ENCODE measurements around the gene OSCAR. TPM values are rescaled to one million over a fixed set of nuclear protein-coding genes. Genes with fewer than 3 reads are reported as not detected.

OSCAR gene
- total and polyA plus RNA-seq, 2 of the 13 experiments (the other 11 are each of a cell fraction or from before 2014, with no cell fraction given), result 1.9 TPM; not detected in 1

DNA sequence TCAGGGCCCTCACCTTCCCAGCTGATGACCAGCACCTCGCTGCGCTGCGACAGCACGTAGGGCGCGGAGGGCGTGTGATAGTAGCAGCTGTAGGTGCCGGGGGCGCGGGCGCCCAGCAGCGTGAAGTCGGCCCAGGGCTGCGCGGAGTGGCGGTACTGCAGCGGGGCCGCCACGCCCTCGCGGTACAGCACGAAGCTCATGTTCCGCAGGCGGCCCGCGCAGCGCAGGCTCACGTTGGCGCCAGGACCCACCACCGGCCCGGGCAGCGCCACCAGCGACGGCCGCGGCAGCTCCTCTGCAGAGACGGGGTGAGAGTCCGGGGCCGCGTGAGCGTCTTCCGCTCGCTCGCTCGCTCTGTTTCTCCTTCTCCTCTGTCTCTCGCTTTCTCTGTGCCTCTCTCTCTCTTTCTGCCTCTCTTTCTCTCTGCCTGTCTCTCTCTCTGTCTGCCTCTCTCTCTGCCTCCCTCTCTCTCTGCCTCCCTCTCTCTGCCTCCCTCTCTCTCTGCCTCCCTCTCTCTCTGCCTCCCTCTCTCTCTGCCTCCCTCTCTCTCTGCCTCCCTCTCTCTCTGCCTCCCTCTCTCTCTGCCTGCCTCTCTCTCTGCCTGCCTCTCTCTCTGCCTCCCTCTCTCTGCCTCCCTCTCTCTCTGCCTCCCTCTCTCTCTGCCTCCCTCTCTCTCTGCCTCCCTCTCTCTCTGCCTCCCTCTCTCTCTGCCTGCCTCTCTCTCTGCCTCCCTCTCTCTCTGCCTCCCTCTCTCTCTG lies 4.6 kb downstream of the OSCAR start (continued):
- TF ChIP-seq, protein P1, sequence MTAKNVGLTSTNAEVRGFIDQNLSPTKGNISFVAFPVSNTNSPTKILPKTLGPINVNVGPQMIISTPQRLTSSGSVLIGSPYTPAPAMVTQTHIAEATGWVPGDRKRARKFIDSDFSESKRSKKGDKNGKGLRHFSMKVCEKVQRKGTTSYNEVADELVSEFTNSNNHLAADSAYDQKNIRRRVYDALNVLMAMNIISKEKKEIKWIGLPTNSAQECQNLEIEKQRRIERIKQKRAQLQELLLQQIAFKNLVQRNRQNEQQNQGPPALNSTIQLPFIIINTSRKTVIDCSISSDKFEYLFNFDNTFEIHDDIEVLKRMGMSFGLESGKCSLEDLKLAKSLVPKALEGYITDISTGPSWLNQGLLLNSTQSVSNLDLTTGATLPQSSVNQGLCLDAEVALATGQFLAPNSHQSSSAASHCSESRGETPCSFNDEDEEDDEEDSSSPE (CRISPR knock-in tag; IDR thresholded peaks at IDR 0.05), result peak; percentile 61; the same call in 1 of the 2 replicates
- TF ChIP-seq, protein P2, sequence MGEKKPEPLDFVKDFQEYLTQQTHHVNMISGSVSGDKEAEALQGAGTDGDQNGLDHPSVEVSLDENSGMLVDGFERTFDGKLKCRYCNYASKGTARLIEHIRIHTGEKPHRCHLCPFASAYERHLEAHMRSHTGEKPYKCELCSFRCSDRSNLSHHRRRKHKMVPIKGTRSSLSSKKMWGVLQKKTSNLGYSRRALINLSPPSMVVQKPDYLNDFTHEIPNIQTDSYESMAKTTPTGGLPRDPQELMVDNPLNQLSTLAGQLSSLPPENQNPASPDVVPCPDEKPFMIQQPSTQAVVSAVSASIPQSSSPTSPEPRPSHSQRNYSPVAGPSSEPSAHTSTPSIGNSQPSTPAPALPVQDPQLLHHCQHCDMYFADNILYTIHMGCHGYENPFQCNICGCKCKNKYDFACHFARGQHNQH (CRISPR knock-in tag; IDR thresholded peaks at IDR 0.05), result 0 out of 2 replicates have a peak, but pooled peaks have one; percentile 23
- TF ChIP-seq, protein P3, sequence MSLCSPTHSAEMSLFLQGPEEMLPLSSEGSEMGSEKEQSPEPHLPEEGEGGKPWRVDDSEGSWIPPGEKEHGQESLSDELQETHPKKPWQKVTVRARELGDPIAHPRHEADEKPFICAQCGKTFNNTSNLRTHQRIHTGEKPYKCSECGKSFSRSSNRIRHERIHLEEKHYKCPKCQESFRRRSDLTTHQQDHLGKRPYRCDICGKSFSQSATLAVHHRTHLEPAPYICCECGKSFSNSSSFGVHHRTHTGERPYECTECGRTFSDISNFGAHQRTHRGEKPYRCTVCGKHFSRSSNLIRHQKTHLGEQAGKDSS (CRISPR knock-in tag; IDR thresholded peaks at IDR 0.05; ENCODE audit: borderline replicate concordance, low read depth), result peak; percentile 52; the same call in 1 of the 2 replicates
- TF ChIP-seq CENPT (CRISPR knock-in tag; IDR thresholded peaks at IDR 0.05; ENCODE audit: low read depth) (peak; percentile 90; the same call in 1 of the 2 replicates), FOXM1 (CRISPR knock-in tag; IDR thresholded peaks at IDR 0.05) (0 out of 2 replicates have a peak, but pooled peaks have one; percentile 64), ZNF274 (CRISPR knock-in tag; IDR thresholded peaks at IDR 0.05) (peak; percentile 85; the same call in 1 of the 2 replicates), PITX1 (CRISPR knock-in tag; IDR thresholded peaks at IDR 0.05) (peak; percentile 33; the same call in 1 of the 2 replicates), MTA1 (CRISPR knock-in tag; IDR thresholded peaks at IDR 0.05; ENCODE audit: borderline replicate concordance) (peak; percentile 40; the same call in 1 of the 2 replicates), ZNF468 (CRISPR knock-in tag; IDR thresholded peaks at IDR 0.05) (peak; percentile 81; the same call in 1 of the 2 replicates), RNF2 (conservative IDR thresholded peaks at IDR 0.05; ENCODE audit: low read depth) (peak; percentile 86), ZNF768 (CRISPR knock-in tag; IDR thresholded peaks at IDR 0.05) (peak; percentile 26; the same call in 1 of the 2 replicates), ZIK1 (CRISPR knock-in tag; IDR thresholded peaks at IDR 0.05; ENCODE audit: borderline replicate concordance, low read depth) (peak; percentile 85; the same call in 1 of the 2 replicates), ZNF792 (CRISPR knock-in tag; IDR thresholded peaks at IDR 0.05) (0 out of 2 replicates have a peak, but pooled peaks have one; percentile 43), HOXD1 (CRISPR knock-in tag; IDR thresholded peaks at IDR 0.05) (0 out of 2 replicates have a peak, but pooled peaks have one; percentile 53)
- TF ChIP-seq, protein P4, sequence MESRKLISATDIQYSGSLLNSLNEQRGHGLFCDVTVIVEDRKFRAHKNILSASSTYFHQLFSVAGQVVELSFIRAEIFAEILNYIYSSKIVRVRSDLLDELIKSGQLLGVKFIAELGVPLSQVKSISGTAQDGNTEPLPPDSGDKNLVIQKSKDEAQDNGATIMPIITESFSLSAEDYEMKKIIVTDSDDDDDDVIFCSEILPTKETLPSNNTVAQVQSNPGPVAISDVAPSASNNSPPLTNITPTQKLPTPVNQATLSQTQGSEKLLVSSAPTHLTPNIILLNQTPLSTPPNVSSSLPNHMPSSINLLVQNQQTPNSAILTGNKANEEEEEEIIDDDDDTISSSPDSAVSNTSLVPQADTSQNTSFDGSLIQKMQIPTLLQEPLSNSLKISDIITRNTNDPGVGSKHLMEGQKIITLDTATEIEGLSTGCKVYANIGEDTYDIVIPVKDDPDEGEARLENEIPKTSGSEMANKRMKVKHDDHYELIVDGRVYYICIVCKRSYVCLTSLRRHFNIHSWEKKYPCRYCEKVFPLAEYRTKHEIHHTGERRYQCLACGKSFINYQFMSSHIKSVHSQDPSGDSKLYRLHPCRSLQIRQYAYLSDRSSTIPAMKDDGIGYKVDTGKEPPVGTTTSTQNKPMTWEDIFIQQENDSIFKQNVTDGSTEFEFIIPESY (CRISPR knock-in tag; IDR thresholded peaks at IDR 0.05), result peak; percentile 30; the same call in 1 of the 2 replicates
- TF ChIP-seq, protein P5, sequence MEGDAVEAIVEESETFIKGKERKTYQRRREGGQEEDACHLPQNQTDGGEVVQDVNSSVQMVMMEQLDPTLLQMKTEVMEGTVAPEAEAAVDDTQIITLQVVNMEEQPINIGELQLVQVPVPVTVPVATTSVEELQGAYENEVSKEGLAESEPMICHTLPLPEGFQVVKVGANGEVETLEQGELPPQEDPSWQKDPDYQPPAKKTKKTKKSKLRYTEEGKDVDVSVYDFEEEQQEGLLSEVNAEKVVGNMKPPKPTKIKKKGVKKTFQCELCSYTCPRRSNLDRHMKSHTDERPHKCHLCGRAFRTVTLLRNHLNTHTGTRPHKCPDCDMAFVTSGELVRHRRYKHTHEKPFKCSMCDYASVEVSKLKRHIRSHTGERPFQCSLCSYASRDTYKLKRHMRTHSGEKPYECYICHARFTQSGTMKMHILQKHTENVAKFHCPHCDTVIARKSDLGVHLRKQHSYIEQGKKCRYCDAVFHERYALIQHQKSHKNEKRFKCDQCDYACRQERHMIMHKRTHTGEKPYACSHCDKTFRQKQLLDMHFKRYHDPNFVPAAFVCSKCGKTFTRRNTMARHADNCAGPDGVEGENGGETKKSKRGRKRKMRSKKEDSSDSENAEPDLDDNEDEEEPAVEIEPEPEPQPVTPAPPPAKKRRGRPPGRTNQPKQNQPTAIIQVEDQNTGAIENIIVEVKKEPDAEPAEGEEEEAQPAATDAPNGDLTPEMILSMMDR (CRISPR knock-in tag; IDR thresholded peaks at IDR 0.05), result peak; percentile 41; the same call in 1 of the 2 replicates
- TF ChIP-seq, protein P6, sequence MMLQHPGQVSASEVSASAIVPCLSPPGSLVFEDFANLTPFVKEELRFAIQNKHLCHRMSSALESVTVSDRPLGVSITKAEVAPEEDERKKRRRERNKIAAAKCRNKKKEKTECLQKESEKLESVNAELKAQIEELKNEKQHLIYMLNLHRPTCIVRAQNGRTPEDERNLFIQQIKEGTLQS (CRISPR knock-in tag; IDR thresholded peaks at IDR 0.05), result 0 out of 2 replicates have a peak, but pooled peaks have one; percentile 10
- TF ChIP-seq, protein P7, sequence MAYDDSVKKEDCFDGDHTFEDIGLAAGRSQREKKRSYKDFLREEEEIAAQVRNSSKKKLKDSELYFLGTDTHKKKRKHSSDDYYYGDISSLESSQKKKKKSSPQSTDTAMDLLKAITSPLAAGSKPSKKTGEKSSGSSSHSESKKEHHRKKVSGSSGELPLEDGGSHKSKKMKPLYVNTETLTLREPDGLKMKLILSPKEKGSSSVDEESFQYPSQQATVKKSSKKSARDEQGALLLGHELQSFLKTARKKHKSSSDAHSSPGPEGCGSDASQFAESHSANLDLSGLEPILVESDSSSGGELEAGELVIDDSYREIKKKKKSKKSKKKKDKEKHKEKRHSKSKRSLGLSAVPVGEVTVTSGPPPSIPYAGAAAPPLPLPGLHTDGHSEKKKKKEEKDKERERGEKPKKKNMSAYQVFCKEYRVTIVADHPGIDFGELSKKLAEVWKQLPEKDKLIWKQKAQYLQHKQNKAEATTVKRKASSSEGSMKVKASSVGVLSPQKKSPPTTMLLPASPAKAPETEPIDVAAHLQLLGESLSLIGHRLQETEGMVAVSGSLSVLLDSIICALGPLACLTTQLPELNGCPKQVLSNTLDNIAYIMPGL (CRISPR knock-in tag; IDR thresholded peaks at IDR 0.05; ENCODE audit: borderline replicate concordance in 1 of 2, low read depth in 1 of 2), result peak; percentile 46 to 55; a peak in 1 of 4 replicates
